ENCODE data around the gene ZNF593OS. TPM values are rescaled to one million over a fixed set of nuclear protein-coding genes. Genes with fewer than 3 reads are reported as not detected.
A peak's percentile ranks its signal among the peaks of the same experiment; 100 is the strongest.

The ZNF593OS gene
- total RNA-seq, 2 donors from 2014 or later: not detected

- intact Hi-C loops (cut with DNase I, micrococcal nuclease): loop anchor here in 1 of 2 donors (5.0 kb wide), 1 partner anchor 56 kb away; no protein-coding TSS in a partner anchor
- ATAC-seq: no peak
- no peak for DNase-seq
Measured at GRCh38 chr1:26163684-26164035, 8.0 kb downstream of the ZNF593OS start.

- intact Hi-C loops (cut with DNase I, micrococcal nuclease): loop anchor here in 1 of 2 donors (5.0 kb wide), 1 partner anchor 55 kb away; no protein-coding TSS in a partner anchor
- ATAC-seq (no peak), DNase-seq (no peak)
Measured at GRCh38 chr1:26162220-26162709, 9.4 kb downstream of the ZNF593OS start.

GRCh38 chr1:26161415-26162219, 10.0 kb downstream of the ZNF593OS start:
- peak in 1 of 2 donors; percentile 61 for DNase-seq
- intact Hi-C loops (cut with DNase I, micrococcal nuclease): loop anchor here in 1 of 2 donors (5.0 kb wide), 1 partner anchor 54 kb away; no protein-coding TSS in a partner anchor
- ATAC-seq: peak; percentile 76

GRCh38 chr1:26160527-26161414, 10.9 kb downstream of the ZNF593OS start:
- no peak for ATAC-seq
- intact Hi-C loops (cut with DNase I, micrococcal nuclease): loop anchor here in 1 of 2 donors (5.0 kb wide), 1 partner anchor 53 kb away; no protein-coding TSS in a partner anchor
- DNase-seq: no peak

- intact Hi-C loops (cut with DNase I, micrococcal nuclease): loop anchor here in 1 of 2 donors (5.0 kb wide), 1 partner anchor 52 kb away; no protein-coding TSS in a partner anchor
- no peak for ATAC-seq
- no peak for DNase-seq
Measured at GRCh38 chr1:26159743-26160039, 11.9 kb downstream of the ZNF593OS start.

- DNase-seq (no peak), ATAC-seq (no peak)
- intact Hi-C loops (cut with DNase I, micrococcal nuclease): no loop called here
Measured at GRCh38 chr1:26158908-26159742, 12.5 kb downstream of the ZNF593OS start, which contains the start of gene FAM110D. Gene FAM110D (plus strand): TSS chr1:26159079. CDS start chr1:26161292, 2,213 bp downstream.

- intact Hi-C loops (cut with DNase I, micrococcal nuclease): no loop called here
- DNase-seq (no peak), ATAC-seq (no peak)
Measured at GRCh38 chr1:26158271-26158907, 13.2 kb downstream of the ZNF593OS start.

- DNase-seq: no peak
- no peak for ATAC-seq
- intact Hi-C loops (cut with DNase I, micrococcal nuclease): no loop called here
Measured at GRCh38 chr1:26156285-26157038, 15.2 kb downstream of the ZNF593OS start.

- ATAC-seq: no peak
- DNase-seq: no peak
- intact Hi-C loops (cut with DNase I, micrococcal nuclease): no loop called here
Measured at GRCh38 chr1:26155370-26156284, 16.0 kb downstream of the ZNF593OS start.

- intact Hi-C loops (cut with DNase I, micrococcal nuclease): no loop called here
- ATAC-seq (no peak), DNase-seq (no peak)
Measured at GRCh38 chr1:26154750-26155149, 16.9 kb downstream of the ZNF593OS start.

- DNase-seq: no peak
- ATAC-seq: no peak
- intact Hi-C loops (cut with DNase I, micrococcal nuclease): no loop called here
Measured at GRCh38 chr1:26153966-26154532, 17.6 kb downstream of the ZNF593OS start.

- no peak for DNase-seq
- no peak for ATAC-seq
- intact Hi-C loops (cut with DNase I, micrococcal nuclease): loop anchor here (5.0 kb wide), 2 partner anchors 47 to 112 kb away; no protein-coding TSS in a partner anchor
Measured at GRCh38 chr1:26148887-26149286, 22.7 kb downstream of the ZNF593OS start.

GRCh38 chr1:26145960-26146294, 25.7 kb downstream of the ZNF593OS start:
- no peak for DNase-seq
- ATAC-seq: no peak
- intact Hi-C loops (cut with DNase I, micrococcal nuclease): loop anchor here (2.0 to 5.0 kb wide), 3 partner anchors 41 to 109 kb away; no protein-coding TSS in a partner anchor

- DNase-seq: peak; percentile 77 to 88
- ATAC-seq: peak; percentile 99
- intact Hi-C loops (cut with DNase I, micrococcal nuclease): loop anchor here (2.0 to 5.0 kb wide), 3 partner anchors 40 to 108 kb away; no protein-coding TSS in a partner anchor
Measured at GRCh38 chr1:26145041-26145959, 26.3 kb downstream of the ZNF593OS start.

GRCh38 chr1:26142159-26142558, 29.5 kb downstream of the ZNF593OS start:
- DNase-seq (no peak), ATAC-seq (no peak)
- intact Hi-C loops (cut with DNase I, micrococcal nuclease): no loop called here
